ENCODE data around the gene PLEKHG7.

PLEKHG7 gene

DNA sequence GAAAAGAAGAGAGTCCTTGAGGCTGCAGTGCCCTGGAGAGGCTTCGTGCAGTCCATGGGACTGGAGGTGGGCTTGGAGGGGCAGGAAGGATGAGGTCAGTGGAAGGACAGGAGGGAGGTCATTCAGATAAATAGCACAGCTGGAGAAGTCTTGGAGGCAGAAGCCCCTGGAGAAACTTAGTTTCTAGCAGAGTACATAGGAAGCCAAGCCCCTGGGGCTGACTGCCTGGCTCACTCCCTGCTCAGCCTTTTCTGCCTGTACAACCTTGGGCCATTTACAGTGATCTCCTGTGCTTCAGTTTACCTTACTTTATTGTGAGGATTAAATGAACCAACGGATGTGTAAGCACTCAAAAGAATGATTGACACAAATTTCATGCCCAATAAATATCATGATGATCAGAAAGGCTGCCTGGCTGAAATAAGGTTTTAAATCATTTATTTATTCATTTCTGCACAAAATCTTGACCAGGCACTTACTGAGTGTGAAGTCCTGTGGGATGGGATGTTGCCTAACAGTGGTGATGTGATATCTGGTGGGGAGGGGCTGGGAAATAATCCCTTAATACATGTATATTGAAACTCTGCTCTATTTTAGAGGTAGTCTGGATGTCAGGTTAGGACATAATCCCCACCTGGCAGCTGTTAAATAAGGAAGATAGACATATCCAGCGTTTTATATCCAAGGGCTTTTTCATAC lies 54.3 kb downstream of the PLEKHG7 start:
- no peak for ATAC-seq
- H3K4me1 Mint-ChIP-seq: peaks cover 8% of the 10 kb centered on the region
- H3K4me3 Mint-ChIP-seq: no peak overlapping the region
- DNase-seq (ENCODE audit: low spot score in 2 of 2): no peak
- no peak overlapping the region for H3K27ac Mint-ChIP-seq
- no peaks in the 10 kb centered on the region for H3K36me3 Mint-ChIP-seq
- H3K9me3 Mint-ChIP-seq: no peaks in the 10 kb centered on the region

DNA sequence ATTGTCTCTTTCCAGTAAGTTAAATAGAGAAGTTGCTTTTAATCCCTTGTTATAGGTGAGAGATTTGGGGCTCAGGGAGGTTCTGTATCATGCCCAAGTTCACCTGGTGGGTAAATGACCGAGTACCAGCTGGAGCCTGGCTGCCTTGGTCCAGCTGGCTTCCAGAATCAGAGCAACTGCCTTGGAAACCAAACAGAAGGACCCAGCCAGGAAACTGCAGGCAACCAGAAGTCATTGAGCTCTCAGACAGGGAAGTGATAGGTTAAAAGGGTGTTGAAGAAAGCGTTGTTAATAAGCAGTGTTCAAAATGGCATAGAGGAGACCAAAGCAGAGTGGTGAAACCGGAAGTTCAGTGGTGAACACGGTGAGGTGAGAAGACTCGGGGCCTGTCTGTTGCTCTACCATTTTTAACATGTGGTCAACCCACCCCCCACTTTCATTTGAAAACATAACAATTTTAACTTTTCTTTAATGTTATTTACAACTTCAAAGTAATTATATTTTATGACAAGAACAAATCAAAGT lies 54.9 kb downstream of the PLEKHG7 start:
- H3K4me1 Mint-ChIP-seq: peaks cover 8% of the 10 kb centered on the region
- no peak overlapping the region for H3K27ac Mint-ChIP-seq
- H3K9me3 Mint-ChIP-seq: no peaks in the 10 kb centered on the region

DNA sequence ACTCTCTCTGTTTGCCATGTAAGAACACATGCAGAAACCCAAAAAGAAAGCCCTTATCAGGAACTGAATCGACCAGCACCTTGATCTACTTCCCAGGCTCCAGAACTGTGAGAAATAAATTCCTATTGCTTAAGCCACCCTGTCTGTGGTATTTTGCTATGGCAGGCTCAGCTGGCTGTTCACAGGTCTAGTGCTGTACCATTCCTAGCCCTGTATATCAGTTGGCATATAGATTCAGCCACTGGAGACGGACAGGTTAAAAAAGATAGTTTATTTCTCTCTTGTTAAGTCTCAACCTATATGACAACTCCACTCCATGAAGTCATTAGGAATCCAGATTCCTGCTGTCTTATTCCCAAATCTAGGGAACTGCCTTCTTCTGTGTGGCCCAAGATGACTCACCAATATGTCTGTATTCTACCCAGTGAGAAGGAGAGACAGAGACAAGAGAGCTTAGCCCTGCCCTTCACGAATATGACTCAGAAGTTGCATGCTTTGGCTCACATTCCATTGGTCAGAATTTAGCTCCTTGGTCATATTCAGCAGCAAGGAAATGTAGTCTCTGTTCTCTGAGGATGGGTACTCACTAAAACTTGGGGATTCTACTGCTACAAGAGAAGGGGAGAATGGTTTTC lies 57.0 kb downstream of the PLEKHG7 start:
- Mint-ChIP-seq H3K9me3 (no peaks in the 10 kb centered on the region), H3K36me3 (no peaks in the 10 kb centered on the region), H3K4me3 (no peak overlapping the region), H3K27ac (no peak overlapping the region), H3K4me1 (peaks cover 8% of the 10 kb centered on the region)
- DNase-seq (ENCODE audit: low spot score in 2 of 2) (no peak), ATAC-seq (peak; percentile 47)

More for the DNA sequence above, 54.9 kb downstream of the PLEKHG7 start:
- ATAC-seq (peak; percentile 34), DNase-seq (ENCODE audit: low spot score in 2 of 2) (no peak)
- no peak overlapping the region for H3K4me3 Mint-ChIP-seq
- H3K36me3 Mint-ChIP-seq: no peaks in the 10 kb centered on the region

DNA sequence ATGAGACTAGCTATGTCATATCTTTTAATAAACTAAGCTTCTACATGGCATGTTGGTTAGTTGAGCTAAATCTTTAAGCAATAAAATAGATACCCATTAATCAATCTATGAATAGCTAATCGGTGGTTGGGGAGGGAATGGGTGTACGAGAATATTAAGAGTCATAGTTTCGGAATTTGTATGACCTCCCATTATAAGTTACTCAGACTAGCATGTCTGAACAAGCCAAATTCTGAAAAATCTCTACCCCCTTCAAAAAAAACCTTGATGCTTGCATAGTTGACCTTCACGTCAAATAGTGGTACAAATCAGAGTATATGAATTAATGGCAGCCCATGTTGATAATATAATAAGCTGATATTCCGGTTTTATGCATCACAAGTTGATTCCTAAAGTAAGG lies 60.0 kb downstream of the PLEKHG7 start:
- Mint-ChIP-seq H3K9me3 (no peaks in the 10 kb centered on the region), H3K4me1 (peaks cover 4% of the 10 kb centered on the region), H3K36me3 (no peaks in the 10 kb centered on the region), H3K4me3 (no peak overlapping the region), H3K27ac (no peak overlapping the region)
- no peak for DNase-seq (ENCODE audit: low spot score in 2 of 2)
- ATAC-seq: no peak

DNA sequence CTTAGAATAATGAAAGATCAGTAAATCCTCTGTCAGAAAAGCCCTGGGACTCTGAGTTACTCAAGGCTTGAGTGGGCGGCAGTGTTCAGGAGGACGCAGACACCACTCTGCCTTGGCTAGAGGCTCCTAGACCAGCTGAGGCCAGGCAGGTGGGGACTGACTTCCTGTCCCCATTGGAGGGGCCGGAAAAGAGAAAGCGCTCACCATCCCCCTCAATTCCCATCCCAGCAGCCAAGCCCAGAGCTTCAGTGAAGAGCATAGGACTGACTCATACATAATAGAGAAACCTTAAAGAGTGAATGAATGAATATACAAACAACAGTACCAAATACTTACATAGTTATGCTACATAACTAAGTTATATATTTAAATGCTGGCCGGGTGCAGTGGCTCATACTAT lies 62.0 kb downstream of the PLEKHG7 start:
- no peak for DNase-seq (ENCODE audit: low spot score in 2 of 2)
- no peak for ATAC-seq
- Mint-ChIP-seq H3K27ac (no peak overlapping the region), H3K4me3 (no peak overlapping the region), H3K9me3 (no peaks in the 10 kb centered on the region), H3K36me3 (no peaks in the 10 kb centered on the region), H3K4me1 (no peaks in the 10 kb centered on the region)

DNA sequence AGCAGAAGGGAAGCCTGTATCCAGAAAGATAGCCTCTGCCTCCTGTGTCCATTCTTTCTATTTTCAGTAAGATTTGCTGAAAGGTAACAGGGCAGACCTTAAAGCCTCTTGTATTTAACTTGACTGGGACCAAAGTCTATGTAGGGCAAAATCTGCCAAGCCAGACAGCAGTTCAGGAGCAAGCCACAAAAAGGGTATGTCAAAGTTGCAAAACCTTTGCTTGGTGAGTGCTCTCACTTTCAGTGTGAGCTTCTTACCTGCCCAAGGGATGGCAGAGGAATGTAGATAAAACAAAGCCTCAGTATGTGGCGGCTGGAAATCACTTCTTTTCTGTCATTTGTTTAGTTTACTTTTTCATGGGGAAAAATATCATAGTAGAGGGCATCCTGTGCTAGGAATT lies 63.1 kb downstream of the PLEKHG7 start:
- no peak for DNase-seq (ENCODE audit: low spot score in 2 of 2)
- Mint-ChIP-seq H3K9me3 (no peaks in the 10 kb centered on the region), H3K27ac (no peak overlapping the region), H3K36me3 (no peaks in the 10 kb centered on the region), H3K4me3 (no peak overlapping the region), H3K4me1 (no peaks in the 10 kb centered on the region)
- no peak for ATAC-seq

DNA sequence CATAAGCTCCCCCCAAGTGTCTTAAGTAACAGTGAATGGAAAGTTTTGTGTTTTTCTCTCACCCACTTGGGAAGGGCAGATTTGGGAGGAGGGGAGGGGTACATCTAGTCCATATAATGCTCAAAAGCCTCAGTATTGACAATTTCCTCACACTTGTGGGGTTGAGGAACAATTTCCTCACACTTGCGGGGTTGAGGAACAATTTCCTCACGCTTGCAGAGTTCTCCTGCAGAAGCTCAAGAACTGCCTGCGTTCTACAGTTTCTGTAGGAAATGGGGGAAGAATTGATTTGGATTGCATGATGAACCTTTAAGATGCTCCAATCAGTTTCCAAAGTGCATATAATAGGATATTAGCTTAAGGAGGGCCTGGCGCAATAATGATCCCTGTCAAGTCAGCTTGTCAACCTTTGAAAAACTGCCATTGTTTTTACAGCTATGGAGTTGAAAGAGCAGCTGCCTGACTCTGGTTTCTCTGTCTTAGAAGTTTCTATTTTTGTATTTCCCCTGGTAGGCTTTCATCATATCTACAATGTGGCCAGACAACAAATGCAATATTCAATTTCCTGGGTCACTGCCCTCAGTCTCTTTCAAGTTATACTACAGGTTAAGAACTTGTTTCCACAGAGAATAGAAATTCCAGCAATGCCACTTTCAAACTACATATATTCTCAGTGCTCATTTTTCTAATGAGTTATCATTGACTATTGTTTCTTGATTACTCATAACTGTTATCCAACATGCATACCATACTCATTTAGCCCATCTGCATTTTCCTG lies 66.5 kb downstream of the PLEKHG7 start:
- H3K9me3 Mint-ChIP-seq: no peaks in the 10 kb centered on the region
- ATAC-seq: peak; percentile 49

DNA sequence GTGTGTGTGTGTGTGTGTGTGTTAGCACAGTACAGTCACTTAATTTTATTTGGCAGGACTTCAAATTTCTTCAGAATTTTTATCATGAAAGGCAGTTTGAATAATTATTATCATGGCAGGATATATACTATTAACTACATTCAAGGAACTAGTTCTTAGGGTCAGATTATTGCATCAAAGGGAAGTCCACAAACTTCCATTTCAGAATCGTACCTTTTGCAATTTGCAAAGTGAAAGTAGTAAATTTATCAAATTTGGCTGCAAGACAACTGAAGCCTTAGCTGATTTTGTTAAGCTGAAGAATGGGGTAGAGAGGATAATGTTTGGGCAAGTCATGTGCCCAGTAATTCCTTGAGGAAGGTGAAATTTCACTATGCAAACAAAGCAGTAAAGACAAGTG lies 68.2 kb downstream of the PLEKHG7 start:
- DNase-seq (ENCODE audit: low spot score in 2 of 2) (no peak), ATAC-seq (no peak)
- H3K9me3 Mint-ChIP-seq: no peaks in the 10 kb centered on the region
- H3K4me3 Mint-ChIP-seq: no peak overlapping the region
- H3K27ac Mint-ChIP-seq: no peak overlapping the region
- H3K36me3 Mint-ChIP-seq: peaks cover 8% of the 10 kb centered on the region
- no peaks in the 10 kb centered on the region for H3K4me1 Mint-ChIP-seq

More for the DNA sequence above, 66.5 kb downstream of the PLEKHG7 start:
- Mint-ChIP-seq H3K4me3 (no peak overlapping the region), H3K4me1 (no peaks in the 10 kb centered on the region), H3K27ac (no peak overlapping the region), H3K36me3 (no peaks in the 10 kb centered on the region)
- no peak for DNase-seq (ENCODE audit: low spot score in 2 of 2)

DNA sequence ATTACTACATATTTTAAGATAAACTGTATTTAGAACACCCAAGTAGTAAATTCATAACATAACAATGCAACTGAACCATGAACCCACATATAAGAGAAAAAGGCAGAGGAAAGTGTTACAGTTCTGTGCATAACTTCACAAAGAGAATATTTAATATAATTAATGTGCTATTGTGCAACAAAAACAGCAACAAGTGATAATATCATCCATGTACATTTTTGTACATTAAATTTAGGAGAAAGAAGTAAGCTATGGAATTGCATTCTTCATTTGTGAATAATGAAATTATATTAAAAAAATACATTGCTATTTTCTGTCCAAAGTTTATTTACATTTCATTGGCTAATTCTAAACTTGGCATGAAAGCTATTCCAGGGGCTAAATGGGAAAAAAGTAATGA lies 72.6 kb downstream of the PLEKHG7 start:
- no peak overlapping the region for H3K27ac Mint-ChIP-seq
- no peak overlapping the region for H3K4me3 Mint-ChIP-seq
- ATAC-seq (no peak), DNase-seq (ENCODE audit: low spot score in 2 of 2) (no peak)
- H3K9me3 Mint-ChIP-seq: no peaks in the 10 kb centered on the region
- peaks cover 42% of the 10 kb centered on the region for H3K36me3 Mint-ChIP-seq
- no peaks in the 10 kb centered on the region for H3K4me1 Mint-ChIP-seq

DNA sequence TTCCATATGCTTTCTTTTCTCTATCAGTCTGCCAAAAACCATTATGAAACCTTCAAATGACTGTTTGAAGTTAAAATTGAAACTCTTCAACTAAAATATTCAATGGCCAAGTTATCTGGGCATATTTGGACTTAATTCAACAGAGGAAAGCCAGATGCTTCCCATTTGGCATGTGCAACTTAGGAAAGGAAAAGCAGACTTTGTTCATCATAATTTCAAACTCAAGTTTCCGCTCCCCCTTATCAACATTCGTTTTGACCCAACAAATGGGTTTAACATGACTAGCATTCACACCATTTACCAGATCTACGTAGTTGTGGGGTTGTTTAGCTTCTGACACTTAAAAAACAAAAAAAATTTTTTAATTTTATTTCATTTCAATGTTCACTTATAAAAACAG lies 75.7 kb downstream of the PLEKHG7 start:
- Mint-ChIP-seq H3K4me3 (no peak overlapping the region), H3K36me3 (peaks cover 60% of the 10 kb centered on the region), H3K27ac (no peak overlapping the region), H3K4me1 (no peaks in the 10 kb centered on the region), H3K9me3 (no peaks in the 10 kb centered on the region)
- DNase-seq (ENCODE audit: low spot score in 2 of 2): no peak
- ATAC-seq: no peak

DNA sequence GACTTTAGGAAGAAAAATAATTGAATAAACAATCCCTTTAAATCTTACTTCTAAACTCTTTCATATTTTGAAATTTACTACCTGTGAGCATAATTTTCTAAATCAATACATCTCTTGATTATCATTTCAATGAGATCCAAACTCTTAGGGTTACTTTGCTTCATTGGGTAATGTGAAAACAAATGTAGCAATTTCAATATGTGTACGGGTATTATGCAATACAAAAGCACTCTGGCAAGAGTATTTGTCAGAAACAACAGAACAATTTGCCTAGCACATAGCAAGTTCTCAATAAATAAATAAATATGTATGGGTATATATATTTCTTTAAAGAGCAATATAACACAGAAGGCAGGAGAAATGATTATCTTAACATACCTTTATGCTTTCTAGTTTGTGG lies 77.1 kb downstream of the PLEKHG7 start:
- ATAC-seq: no peak
- peaks cover 58% of the 10 kb centered on the region for H3K36me3 Mint-ChIP-seq

DNA sequence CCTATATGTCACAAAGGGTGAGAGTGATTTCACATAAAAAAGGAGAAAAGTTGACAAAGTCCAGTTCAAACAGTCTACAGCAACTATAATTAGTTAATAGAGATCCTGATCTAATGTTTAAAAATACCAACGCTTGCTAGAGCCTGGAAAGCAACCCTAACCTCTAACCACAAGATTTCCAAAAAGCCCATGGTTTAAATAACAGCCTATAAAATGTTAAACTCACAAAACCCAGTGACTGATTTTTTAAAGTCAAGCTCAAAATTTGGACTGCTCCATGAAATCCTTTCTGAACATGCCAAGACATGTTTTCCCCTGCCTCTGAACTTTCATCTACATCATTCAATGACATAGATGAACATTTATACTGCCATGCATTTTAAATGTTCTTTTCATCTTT lies 81.6 kb downstream of the PLEKHG7 start:
- Mint-ChIP-seq H3K9me3 (no peaks in the 10 kb centered on the region), H3K27ac (peak overlapping the region; percentile 26), H3K4me1 (no peaks in the 10 kb centered on the region), H3K36me3 (peaks cover 29% of the 10 kb centered on the region), H3K4me3 (no peak overlapping the region)
- no peak for ATAC-seq
- DNase-seq (ENCODE audit: low spot score in 2 of 2): no peak

More for the DNA sequence above, 77.1 kb downstream of the PLEKHG7 start:
- no peak overlapping the region for H3K27ac Mint-ChIP-seq
- H3K4me1 Mint-ChIP-seq: no peaks in the 10 kb centered on the region
- H3K9me3 Mint-ChIP-seq: no peaks in the 10 kb centered on the region
- no peak overlapping the region for H3K4me3 Mint-ChIP-seq
- DNase-seq (ENCODE audit: low spot score in 2 of 2): no peak

DNA sequence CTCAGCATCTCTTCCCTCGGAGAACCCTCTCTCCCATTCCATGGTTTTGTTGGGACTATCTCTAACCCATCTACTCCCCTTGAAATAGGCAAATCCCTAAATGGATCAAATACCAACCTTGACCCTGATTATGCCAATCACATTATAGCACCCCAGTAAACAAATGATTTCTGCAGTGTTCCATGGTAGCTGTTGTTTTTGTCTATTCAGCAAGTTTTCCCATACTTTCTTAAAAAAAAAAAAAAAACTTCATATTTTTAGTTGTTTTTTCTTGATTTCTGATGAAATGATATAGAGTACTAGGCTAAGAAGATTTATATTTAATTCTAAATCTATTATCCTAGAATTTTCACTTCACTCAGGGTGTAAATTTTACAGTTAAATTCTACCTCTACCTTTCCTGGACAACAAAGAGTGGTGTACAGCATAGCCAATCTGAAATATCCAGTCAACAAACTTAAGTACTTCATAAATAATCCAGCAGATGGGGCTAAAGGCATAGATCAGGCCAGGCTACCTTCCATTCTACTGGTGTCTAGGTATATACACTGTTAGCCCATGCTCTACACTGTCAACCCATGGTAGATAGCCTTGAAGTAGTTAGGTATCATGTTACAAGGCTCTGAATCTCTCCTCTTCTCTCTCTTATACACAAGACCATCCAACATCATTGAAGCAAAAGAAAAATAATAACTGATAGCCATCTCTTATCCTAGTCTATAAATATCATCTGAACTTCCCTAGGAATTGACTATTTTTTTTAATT lies 82.2 kb downstream of the PLEKHG7 start:
- Mint-ChIP-seq H3K4me3 (no peak overlapping the region), H3K36me3 (peaks cover 27% of the 10 kb centered on the region), H3K9me3 (no peaks in the 10 kb centered on the region), H3K27ac (no peak overlapping the region), H3K4me1 (no peaks in the 10 kb centered on the region)
- no peak for DNase-seq (ENCODE audit: low spot score in 2 of 2)
- ATAC-seq: peak; percentile 92

DNA sequence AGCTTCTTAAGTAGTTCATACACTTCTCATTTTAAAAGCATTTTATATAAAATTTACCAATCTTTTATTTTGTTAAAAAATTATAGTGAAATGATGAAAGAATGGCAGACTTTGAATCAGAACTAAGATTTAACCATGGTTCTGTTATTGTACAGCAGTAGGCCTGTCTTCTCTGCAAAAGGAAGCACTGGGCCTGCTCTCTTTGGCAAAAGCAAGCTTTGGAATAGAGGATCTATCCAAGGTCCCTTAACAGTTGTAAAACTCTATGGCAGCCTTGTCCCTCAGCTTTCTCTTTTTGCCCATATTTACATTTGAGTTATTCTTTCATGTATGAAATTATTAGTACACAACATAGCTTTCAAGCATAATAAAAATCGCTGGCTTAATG lies 82.8 kb downstream of the PLEKHG7 start:
- H3K9me3 Mint-ChIP-seq: no peaks in the 10 kb centered on the region
- peaks cover 27% of the 10 kb centered on the region for H3K36me3 Mint-ChIP-seq
- H3K4me1 Mint-ChIP-seq: no peaks in the 10 kb centered on the region
- no peak overlapping the region for H3K27ac Mint-ChIP-seq
- DNase-seq (ENCODE audit: low spot score in 2 of 2) (no peak), ATAC-seq (no peak)
- H3K4me3 Mint-ChIP-seq: no peak overlapping the region

DNA sequence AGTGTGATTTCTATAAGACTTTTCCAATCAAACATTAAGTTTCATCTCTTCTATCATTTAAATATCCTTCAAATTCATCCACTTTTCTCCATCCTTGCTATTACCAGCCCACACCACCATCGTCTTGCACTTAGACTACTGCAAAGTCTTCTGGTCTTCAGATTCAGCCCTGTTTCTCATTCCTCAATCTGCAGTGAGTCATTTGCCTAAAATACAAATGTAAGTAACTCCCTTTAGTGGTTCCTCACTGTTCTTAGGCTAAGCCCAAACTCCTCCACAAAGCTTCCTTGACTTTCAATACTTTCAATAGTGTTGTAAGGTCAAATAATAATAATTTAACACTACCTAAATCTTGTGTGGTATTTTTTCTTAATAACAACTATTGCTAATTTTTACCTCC lies 83.3 kb downstream of the PLEKHG7 start:
- Mint-ChIP-seq H3K4me1 (no peaks in the 10 kb centered on the region), H3K4me3 (no peak overlapping the region), H3K27ac (no peak overlapping the region), H3K36me3 (peaks cover 24% of the 10 kb centered on the region), H3K9me3 (no peaks in the 10 kb centered on the region)
- no peak for DNase-seq (ENCODE audit: low spot score in 2 of 2)
- no peak for ATAC-seq
